Stimulated activated CD8-positive, alpha-beta memory T cell treated with anti-CD3 and anti-CD28 coated beads, Interleukin-12 subunit alpha, Interleukin-12 subunit beta, amount 100 ng/mL, for 4 hours (primary cell): Measurements from ENCODE around the gene CBFA2T3.

ENCODE experiments used
- DNase-seq: peaks from one replicate; pipeline ENCODE4 v3.0.0-alpha.2; 2020; ENCODE audit warnings: low read depth

CBFA2T3 gene

DNA sequence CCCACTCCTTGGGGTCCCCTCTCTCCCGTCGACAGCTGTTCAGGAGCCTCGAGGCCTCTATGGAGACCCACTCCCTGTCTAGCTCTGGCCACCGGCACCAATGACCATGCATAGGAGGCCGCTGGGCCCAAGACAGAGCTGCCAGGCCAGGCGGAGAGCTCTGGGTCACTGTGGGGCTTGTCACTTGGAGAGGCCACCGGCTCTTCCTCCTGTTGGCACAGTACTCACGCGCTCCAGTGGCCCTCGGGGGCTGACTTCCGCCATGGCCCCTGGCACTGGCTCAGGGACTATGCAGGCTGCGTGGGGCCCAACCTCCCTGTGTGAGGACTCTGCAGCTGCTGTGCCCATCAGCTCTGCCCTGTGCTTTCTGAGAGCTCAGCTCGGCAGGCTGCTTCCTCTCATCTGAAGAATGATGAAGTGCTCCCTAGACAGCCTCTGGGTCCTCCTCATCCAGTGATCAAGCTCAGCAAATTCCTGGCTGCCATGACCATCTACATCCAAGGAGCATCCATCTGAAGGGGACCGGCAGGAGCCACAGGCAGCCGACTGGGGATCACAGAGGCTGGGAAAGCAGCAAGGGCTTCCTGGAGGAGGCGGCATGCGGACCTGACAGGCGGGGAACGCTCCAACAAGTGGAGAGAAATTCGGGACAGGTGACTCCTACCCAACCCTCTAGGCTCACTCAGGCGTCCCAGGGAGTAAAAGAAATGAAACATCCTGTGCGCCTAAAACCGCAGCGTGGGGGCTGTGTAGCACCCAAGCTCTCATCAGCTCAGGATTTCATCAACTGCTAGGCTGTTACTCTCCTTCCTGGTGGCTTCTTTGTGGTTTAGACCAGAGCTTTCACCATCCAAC is 137.0 kb downstream of the CBFA2T3 start:
- no peak for DNase-seq

GRCh38 chr16:88839026-88839529 is 137.9 kb downstream of the CBFA2T3 start:
- no peak for DNase-seq

GRCh38 chr16:88838566-88838965 is 138.4 kb downstream of the CBFA2T3 start:
- no peak for DNase-seq

GRCh38 chr16:88837806-88838205 is 139.2 kb downstream of the CBFA2T3 start:
- no peak for DNase-seq

GRCh38 chr16:88836791-88837190 is 140.2 kb downstream of the CBFA2T3 start:
- DNase-seq: no peak

DNA sequence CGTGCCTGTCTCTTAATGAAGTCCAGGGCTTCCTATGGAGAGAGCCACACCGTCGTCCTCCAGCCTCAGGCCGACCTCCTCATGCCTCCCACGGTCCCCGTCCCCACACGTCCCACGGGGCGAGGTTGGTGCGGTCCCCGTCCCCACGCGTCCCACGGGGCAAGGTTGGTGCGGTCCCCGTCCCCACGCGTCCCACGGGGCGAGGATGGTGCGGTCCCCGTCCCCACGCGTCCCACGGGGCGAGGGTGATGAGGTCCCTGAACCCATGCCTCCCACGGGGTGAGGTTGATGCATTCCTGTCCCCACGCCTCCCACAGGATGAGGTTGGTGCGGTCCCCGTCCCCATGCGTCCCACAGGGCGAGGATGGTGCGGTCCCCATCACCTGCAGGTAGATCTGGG is 141.2 kb downstream of the CBFA2T3 start:
- DNase-seq: no peak

- DNase-seq: no peak
Measured at GRCh38 chr16:88835383-88835782, 141.6 kb downstream of the CBFA2T3 start.

- no peak for DNase-seq
Measured at GRCh38 chr16:88834670-88835069, 142.3 kb downstream of the CBFA2T3 start.

- no peak for DNase-seq
Measured at GRCh38 chr16:88833086-88833485, 143.9 kb downstream of the CBFA2T3 start.

DNA sequence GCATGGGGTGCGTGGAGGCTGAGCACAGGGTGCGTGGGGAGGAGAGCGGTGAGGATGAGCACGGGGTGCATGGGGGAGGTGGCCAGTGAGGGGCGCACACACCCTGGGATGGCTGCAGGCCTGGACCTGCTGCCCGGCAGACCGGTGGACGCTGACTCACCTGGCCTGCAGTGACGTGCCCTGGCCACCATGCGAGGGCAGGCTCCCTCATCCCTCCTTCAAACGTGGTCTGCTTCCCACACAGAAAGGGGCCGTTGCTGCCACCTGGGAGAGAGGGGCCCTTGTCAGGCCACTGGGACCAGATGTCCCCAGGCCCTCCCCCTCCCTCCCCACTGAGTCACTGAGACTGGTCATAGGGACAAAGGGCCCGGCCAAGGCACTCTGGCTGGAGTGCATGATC is 145.2 kb downstream of the CBFA2T3 start:
- DNase-seq: no peak

- no peak for DNase-seq
Measured at GRCh38 chr16:88830783-88831182, 146.2 kb downstream of the CBFA2T3 start.

DNA sequence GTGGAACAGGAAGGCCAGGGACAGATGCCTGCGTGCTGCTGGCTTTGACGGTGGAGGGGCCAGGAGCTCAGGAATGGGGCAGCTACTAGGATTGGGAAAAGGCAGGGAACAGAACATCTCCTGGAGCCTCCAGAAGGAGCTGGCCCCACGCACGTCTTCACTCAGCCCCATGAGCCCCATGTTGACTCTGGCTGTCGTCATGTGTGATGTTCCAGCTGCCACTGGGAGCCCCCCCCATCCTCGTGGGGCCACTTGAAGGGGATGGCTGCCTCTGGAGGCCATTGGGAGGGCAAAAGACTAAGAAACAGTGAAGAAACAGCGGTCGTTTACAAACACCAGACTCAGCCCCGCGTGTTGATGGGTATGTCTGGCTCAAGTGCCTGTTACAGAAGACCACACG is 146.7 kb downstream of the CBFA2T3 start:
- no peak for DNase-seq

- no peak for DNase-seq
Measured at GRCh38 chr16:88828711-88829110, 148.3 kb downstream of the CBFA2T3 start.

DNA sequence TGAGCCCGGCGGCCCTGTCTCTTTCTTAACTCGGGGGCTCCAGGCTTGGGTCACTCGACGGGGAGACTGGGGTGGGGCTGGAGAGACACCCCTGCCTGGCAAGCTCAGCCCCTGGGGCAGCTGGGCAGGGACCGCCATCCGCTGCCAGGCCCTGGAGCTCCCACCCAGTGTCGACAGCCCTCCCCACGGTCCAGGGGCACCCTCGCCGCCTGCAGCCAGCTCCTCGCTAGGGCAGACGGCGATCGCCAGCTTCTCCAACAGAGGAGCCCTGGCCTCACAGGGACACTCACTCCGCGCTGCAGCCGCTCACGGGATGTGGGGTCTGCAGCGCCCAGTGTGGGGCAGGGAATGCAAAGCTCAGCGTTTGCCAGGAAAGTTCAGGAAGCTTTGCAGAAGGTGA is 149.3 kb downstream of the CBFA2T3 start:
- DNase-seq: no peak

- DNase-seq: no peak
Measured at GRCh38 chr16:88826070-88826840, 150.8 kb downstream of the CBFA2T3 start.

- DNase-seq: no peak
Measured at GRCh38 chr16:88825146-88825545, 151.9 kb downstream of the CBFA2T3 start.
